ENCODE measurements around the gene NUP214.
"Not testable (repeated sequence)": the region's sequence is repeated elsewhere in the genome, so short reads cannot be mapped to it uniquely, and the experiment has no call there.

NUP214 gene

GRCh38 chr9:131235480-131235851 lies 110.1 kb downstream of the NUP214 start:
- no peak for DNase-seq

GRCh38 chr9:131236161-131236560 lies 110.8 kb downstream of the NUP214 start:
- DNase-seq = no peak

- no peak for DNase-seq
Measured at GRCh38 chr9:131236761-131237160, 111.4 kb downstream of the NUP214 start.

GRCh38 chr9:131237291-131237690 lies 111.9 kb downstream of the NUP214 start:
- no peak for DNase-seq

- DNase-seq = peak; percentile 36 to 97 (median 72)
Measured at GRCh38 chr9:131237931-131238401, 112.6 kb downstream of the NUP214 start.

- DNase-seq = no peak
Measured at GRCh38 chr9:131238402-131239021, 113.1 kb downstream of the NUP214 start.

GRCh38 chr9:131239161-131239975 lies 114.0 kb downstream of the NUP214 start:
- no peak for DNase-seq

GRCh38 chr9:131240047-131240921 lies 114.9 kb downstream of the NUP214 start:
- no peak for DNase-seq

GRCh38 chr9:131244331-131244730 lies 118.9 kb downstream of the NUP214 start:
- not testable (repeated sequence) for DNase-seq

GRCh38 chr9:131246618-131247017 lies 121.2 kb downstream of the NUP214 start:
- no peak for DNase-seq

GRCh38 chr9:131252120-131252519 lies 126.7 kb downstream of the NUP214 start:
- DNase-seq = no peak

GRCh38 chr9:131253891-131254491 lies 128.6 kb downstream of the NUP214 start:
- no peak for DNase-seq

- DNase-seq = no peak
Measured at GRCh38 chr9:131254626-131255025, 129.2 kb downstream of the NUP214 start.

GRCh38 chr9:131255676-131256197 lies 130.4 kb downstream of the NUP214 start:
- no peak for DNase-seq

GRCh38 chr9:131257266-131258025 lies 132.1 kb downstream of the NUP214 start:
- DNase-seq = no peak

- DNase-seq = no peak
Measured at GRCh38 chr9:131258186-131258585, 132.8 kb downstream of the NUP214 start.

GRCh38 chr9:131258698-131259431 lies 133.5 kb downstream of the NUP214 start:
- no peak for DNase-seq

GRCh38 chr9:131259432-131259898 lies 134.1 kb downstream of the NUP214 start:
- no peak for DNase-seq

- no peak for DNase-seq
Measured at GRCh38 chr9:131259916-131260597, 134.7 kb downstream of the NUP214 start.

All from T-helper 2 cell (primary cell).